Epithelial cell of proximal tubule (primary cell): ENCODE data around the gene TRPM1. TPM values are rescaled to one million over a fixed set of nuclear protein-coding genes. Genes with fewer than 3 reads are reported as not detected.

Source experiments
- DNase-seq: peaks from one replicate; pipeline ENCODE4 v3.0.0-alpha.2; 2011; ENCODE audit warnings: low read depth
- H3K4me3 ChIP-seq: 2 replicates; pipeline ENCODE4 v1.5.1; 2011; ENCODE audit warnings: low read depth, mild to moderate bottlenecking, low read length
- CTCF ChIP-seq: conservative IDR thresholded peaks from 2 replicates; pipeline ENCODE4 v1.5.1; 2012; ENCODE audit warnings: low read depth, mild to moderate bottlenecking, low read length
- total RNA-seq: library from RNA; depleted of rRNA; stranded (reverse); fragments of >200 nt; gene quantifications from 2 replicates; pipeline ENCODE4 v1.2.3, GENCODE V29; 2015

Gene TRPM1
- total RNA-seq, 1 donor from 2014 or later = not detected

- TF ChIP-seq CTCF = no peak
- DNase-seq = no peak
- no peak overlapping the region for H3K4me3 ChIP-seq
These were observed 23.5 kb upstream of the TRPM1 start for GRCh38 chr15:31125061-31125460.

GRCh38 chr15:31116423-31117030 is 15.0 kb upstream of the TRPM1 start:
- DNase-seq = no peak
- H3K4me3 ChIP-seq = no peak overlapping the region
- no peak for TF ChIP-seq CTCF

- TF ChIP-seq CTCF = no peak
- DNase-seq = no peak
- H3K4me3 ChIP-seq = no peak overlapping the region
These were observed 9.6 kb upstream of the TRPM1 start for GRCh38 chr15:31111091-31111647.

GRCh38 chr15:31108836-31109235 is 7.3 kb upstream of the TRPM1 start:
- no peak for DNase-seq
- H3K4me3 ChIP-seq = no peak overlapping the region
- no peak for TF ChIP-seq CTCF

- no peak for TF ChIP-seq CTCF
- DNase-seq = no peak
These were observed 5.2 kb upstream of the TRPM1 start for GRCh38 chr15:31106495-31107300.

GRCh38 chr15:31104003-31104402 is 2.5 kb upstream of the TRPM1 start:
- no peak overlapping the region for H3K4me3 ChIP-seq
- DNase-seq = no peak
- TF ChIP-seq CTCF = no peak

More at GRCh38 chr15:31106495-31107300, 5.2 kb upstream of the TRPM1 start:
- H3K4me3 ChIP-seq = no peak overlapping the region
